GM19025 (cell line): ENCODE data around the gene TMEM132D.

Experiments used
- ATAC-seq: cut with Tn5 transposase; IDR thresholded peaks from one replicate; pipeline ENCODE4 v1.9.1; 2021; ENCODE audit warnings: mild to moderate bottlenecking, low read depth, moderate library complexity; ENCODE audit not compliant: unreplicated experiment

Gene TMEM132D

DNA sequence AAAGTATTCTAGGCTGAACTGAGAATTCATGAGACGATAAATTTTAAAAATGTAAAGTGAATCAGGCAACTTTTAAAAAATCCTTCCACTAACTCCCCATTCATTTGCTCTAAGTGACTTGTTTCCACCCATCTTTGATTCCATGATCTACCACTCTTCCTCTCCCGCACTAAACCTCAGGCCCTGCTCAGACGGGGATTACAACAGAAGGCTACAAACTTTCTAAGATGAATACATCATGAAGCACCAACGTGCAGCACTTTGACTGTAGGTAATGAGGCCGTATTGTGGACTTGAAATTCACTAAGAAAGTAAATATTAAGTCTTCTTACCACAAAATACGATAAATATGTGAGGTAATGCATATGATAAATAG lies 30.0 kb downstream of the TMEM132D start:
- no peak for ATAC-seq

DNA sequence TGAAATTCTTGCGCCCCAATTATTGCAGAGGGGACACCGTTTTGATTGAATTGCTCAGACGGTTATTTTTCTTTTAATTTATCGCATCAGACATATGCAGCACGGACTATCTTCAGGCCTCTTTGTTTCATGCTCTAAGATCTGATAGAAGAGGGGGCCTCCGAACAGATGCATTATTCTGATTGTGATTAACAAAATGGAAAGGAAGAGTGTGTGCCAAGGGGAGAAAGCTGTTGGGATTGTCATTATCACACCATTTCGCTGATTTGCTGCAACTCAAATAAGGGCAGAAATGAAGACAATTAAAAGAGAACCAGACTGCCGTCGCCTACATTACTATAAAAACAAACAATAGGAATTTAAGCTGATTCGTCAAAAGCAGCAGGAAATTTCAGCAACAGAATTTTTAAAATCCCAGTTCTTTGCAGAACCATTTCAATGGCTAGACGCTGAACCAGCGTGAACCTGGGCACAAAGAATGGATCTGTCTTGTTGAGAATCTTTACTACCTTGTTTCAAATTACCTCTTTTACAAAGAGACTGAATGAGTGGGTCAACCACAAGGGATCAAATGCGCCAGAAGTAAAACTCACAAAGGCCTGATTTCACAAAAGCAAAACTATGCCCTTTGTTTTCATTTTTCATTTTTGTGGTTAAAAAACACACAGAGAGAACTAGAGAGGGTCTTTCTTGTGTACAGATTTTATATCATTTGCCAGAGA lies 30.6 kb downstream of the TMEM132D start:
- ATAC-seq = no peak

DNA sequence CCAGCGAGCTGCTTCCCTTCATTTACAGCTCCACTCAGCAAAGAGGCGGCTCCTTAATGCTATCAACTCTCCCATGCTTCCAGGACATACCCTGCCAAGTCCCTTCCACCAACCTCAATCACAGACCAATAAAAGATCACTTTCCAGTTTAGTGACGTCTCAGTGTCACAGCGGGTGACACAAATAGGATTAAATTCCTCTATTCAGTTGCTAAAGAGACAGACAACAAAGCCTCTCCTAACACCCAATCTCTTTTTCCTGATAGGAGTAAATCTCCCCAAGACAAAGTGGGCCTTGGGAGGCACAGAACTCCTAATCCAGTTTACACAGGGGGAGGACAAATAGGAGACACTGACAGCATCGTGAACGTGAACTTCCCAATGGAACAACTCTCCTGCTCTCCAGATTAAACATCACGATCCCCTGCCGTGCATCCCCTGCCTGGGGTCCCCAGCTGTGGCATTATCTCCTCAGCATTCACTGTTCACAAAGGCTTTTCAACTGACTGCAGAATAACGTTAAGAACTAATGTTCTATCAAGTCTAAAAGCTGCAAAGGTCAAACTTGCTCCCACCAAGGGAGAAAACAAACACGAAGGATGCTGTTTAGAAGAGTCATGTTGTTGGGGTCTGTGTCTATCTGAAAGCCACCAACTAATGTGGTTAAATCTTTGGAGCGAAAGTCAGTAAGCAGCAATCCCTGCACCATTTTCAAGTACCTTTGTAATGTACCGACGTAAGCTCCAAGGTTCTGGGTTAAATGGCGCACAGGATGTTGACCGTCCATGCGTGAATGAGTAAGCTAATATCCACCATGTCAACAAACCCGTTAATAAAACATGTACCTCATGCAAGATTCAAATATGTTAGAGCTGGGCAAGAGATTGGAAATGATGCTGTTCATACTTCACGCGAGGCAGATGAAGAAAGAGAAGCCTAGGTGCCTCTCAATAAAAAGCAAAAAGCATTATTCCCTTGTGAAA lies 31.5 kb downstream of the TMEM132D start:
- ATAC-seq = no peak

DNA sequence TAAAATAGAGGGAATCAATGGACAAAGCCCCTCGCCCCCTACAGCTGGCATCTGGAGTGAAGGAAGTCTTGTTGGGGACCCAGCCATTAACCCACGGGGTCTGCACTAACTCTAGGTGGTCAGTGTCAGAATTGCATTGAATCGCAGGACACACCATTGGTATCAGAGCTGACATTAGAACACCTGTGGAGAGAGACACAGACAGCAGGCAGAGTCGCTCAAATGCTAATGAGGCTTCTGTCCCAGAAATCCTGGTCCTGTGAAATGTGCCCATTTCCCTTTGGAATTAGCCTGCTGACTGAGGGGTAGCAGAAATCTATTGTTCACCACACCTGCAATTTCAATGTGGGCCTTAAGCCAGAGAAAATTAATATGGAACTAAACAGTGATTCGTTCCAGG lies 33.0 kb downstream of the TMEM132D start:
- ATAC-seq = no peak

DNA sequence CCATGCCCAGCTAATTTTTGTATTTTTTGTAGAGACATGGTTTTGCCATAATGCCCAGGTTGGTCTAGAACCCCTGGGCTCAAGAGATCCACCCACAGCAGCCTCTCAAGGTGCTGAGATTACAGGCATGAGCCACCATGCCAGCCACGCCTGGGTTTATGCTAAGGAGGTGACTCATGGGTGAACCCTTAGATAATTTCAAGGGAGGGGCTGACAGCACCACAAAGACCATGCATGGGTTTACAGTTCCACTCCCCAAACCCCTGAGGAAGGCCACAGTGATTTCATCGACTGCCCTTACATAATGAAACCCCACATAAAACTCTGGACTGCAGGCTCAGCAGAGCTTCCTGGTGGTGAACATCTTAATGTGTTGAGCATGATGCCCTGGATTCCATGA lies 33.7 kb downstream of the TMEM132D start:
- no peak for ATAC-seq

DNA sequence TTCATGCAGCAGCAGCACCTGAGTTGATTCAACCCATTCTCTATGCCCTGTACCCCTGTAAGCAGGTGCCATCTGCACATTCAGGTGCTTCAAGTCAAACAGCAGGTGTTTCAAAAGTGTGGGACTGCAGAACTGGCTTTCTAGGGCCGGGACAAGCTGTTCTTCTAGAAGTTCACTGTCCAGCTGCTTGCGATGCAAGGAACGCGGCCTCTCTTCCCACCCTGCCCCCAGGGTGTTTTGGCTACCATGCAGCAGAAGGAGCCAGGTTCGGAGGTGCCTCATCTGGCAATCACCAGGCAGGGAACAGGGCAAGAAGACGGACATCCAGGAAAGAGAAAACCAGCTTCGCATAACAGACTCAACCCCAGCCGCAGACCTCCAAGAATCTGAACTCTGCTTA lies 35.2 kb downstream of the TMEM132D start:
- no peak for ATAC-seq

DNA sequence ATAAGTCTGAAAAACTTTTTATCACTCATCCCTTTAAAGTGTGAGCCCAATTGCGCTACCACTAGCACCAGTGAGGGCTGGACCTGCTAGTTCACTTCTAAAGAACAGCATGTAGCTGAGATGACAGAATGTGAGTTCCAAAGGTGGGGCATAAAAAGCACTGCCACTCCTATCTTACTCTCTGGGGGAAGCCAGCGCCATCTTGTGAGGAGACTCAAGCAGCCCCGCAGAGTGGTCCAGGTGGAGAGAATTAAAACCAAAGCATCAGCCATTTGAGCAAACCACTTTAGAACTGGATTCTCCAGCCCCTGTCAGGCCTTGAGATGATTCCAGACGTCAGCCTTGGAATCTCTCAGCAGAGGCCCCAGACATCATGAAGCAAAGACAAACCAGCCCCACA lies 39.9 kb downstream of the TMEM132D start:
- no peak for ATAC-seq

DNA sequence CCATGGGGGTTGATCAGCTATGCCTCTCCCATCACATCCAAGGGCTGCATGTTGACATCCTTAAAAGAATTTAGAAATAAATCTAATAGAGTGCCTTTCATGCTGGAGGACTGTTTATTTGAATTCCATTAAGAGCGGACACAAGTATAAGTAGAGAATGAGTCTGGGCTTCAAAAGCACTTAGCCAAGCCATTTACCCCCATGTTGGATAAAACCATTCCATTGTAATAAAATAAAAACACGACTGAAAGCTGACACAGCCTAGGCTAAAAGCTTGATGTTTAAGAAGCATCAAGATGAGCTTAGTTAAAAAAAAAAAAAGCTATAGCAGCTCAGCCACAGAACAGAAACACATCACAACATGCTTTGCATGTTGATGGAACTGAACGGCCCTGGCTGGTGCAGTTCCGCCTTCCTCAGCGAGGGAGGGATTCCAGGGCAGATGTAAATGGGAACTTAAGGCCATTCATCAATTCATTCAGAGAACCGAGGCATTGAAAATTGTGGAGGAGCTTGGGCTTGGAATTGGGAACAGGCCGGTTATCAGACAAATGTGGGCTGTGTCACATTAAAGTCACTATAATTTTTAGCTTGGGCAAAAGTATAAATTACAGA lies 41.2 kb downstream of the TMEM132D start:
- ATAC-seq = no peak

DNA sequence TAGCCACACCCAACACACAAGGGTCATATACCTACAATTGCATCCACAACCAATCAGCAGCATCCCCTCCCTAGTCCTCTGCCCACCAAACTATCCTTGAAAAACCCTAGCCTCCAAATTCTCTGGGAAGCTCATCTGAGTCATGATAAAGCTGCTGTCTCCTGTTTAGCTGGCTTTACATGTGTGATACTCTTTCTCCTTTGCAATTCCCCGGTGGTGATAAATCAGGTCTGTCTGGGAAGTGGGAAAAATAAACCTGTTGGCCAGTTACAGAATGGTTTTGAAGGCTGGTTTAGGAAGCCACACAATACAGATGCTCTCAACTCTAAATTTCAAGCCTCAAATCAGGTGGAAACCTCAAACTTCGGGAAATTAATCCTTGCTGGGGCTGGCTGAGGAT lies 41.9 kb downstream of the TMEM132D start:
- no peak for ATAC-seq

DNA sequence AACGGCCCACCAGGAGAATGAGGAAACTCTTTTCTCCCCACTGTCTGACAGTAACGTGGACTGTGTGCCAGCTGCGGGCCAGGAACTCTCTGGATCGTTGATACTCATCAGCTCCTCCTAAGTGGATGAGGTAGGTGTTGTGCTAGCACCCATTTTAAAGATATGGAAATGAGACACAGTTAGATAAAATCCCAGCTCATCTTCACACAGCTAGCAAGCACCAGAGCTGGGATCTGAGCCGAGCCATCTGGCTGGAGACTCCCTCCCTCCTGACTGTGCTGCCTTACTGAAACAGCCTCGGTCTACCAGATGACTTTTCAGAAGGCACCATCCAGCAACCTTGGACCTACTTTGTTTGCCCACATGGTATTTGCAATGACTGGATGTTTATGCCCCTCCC lies 49.2 kb downstream of the TMEM132D start:
- no peak for ATAC-seq

DNA sequence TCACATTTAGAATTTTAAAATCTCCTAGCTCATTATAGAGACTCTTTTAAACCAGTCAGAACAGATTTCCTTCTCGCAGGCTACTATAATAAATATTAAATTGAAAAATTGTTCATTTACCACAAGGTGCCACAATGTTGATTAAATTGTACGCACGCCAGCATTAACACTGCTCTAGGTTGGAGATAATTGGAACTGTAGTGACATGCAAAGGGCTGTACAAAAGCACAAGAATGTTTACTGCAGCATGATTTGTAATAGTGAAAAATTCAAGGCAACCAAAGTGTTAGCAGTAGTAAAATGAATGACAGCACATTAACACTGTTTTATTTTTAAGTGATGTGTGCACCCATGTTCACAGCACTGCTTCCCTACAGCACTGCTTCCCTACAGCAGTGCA lies 52.5 kb downstream of the TMEM132D start:
- ATAC-seq = no peak

DNA sequence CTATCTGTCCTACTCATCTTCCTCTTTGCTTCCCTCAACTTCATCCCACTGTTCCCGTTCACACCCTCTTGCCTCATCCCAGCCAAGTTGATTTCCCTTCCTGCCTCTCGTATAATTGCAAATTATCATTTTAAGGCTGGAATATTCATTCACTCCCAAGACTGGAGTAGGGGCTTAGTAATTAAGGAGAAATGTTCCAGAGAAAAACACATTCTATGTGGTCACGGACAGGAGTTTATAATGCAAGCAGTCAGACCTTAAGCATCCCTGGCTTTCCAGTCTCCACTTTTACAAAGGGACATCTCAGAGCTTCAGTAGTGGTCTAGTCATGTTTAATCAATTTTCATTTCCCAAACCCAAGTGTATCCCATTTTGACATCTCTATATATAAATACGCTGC lies 54.9 kb downstream of the TMEM132D start:
- ATAC-seq = no peak

DNA sequence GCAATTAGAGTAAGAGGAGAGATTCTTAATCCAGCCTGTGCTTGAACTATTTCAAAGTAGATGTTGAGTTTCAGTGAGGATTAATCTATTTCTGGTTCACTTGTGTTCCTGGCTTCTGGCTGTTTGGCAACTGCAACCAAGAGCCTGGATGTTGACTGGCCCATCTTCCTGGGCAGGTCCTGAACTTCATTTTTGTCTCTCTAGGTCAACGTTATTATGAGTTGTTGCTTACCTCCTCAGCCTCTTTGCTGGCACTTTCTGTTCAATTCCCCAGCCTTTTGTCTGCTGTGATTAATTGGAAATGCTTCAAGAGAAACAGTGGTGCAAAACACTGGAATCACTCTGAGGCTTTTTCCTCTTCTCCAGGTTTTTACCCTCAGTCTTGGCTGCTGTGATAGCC lies 56.8 kb downstream of the TMEM132D start:
- no peak for ATAC-seq

DNA sequence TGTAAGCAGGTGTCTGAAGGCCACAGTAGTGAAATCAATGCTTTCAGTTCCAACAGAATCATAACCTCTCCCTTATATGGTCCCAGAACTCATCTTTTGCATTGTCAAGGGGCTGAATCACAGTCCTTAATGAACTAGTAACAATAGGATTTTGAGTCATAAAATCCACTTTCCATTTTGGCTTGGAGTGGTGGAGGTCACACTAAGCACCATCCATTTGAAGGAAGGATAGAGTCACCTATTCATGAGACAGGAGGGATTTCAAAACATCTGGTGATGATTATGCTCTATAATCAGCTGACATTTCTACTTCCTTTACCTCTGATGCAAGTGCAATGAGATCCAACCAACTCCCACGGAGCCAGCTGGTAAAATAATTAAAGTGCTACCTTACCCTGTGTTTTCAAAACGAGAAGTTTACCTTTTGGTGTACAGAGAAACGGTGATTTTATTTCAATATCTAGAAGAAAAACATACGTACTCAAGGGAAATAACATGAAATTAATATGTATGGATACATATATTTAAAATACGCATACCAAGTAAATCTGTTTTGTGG lies 59.1 kb downstream of the TMEM132D start:
- no peak for ATAC-seq

DNA sequence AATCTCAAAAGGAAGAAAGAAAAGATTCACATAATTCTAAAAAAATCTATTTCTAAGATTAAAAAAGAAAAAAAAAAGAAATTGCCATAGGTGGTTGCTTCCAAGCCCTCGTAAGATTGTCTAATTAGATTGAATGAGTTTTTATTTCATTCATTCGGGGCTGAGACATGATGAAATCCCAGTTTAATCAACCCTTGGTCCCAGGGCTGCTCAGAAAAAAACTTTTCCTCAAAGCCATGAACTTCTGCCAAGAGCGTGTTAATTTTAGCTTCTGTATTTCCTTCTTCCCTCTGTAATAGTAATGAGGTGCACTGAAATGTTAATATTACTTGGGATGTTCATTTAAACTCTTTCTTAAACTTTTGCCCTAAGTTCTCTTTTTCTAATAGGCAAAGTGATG lies 62.6 kb downstream of the TMEM132D start:
- ATAC-seq = no peak

DNA sequence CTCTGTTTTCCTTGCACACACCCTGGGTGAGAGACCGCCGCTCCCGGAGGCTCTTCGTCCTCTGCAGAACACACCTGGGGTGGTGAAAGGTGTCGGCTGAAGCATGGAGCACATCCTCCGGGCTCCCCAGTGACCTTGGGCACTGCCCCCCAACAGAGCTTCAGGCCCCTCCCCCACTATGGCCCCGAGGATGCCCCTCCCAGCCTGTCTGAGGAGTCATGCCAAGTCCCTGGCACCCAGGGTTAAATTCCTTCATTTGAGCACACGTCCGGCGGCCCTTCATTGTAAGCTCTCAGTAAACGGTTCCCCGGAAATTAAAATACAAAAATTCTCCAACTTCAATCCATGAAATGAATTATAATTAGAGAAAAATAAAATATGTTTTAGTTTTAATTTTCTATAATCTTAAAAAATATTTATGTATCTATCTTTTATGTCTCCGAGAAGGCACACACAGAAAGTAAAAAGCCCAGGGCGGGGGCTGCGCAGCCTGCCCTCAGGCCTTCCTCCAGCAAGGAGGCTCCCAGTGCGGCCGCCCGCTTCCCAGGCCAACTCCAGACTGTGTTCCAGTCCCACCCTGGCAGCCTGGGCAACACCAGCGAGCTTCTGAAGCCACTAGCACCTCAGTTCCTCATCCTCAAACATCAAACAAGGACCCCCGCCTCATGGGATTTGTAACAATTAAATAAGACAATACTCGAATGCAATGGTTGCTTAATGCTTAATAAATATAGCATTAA lies 63.5 kb downstream of the TMEM132D start:
- no peak for ATAC-seq

DNA sequence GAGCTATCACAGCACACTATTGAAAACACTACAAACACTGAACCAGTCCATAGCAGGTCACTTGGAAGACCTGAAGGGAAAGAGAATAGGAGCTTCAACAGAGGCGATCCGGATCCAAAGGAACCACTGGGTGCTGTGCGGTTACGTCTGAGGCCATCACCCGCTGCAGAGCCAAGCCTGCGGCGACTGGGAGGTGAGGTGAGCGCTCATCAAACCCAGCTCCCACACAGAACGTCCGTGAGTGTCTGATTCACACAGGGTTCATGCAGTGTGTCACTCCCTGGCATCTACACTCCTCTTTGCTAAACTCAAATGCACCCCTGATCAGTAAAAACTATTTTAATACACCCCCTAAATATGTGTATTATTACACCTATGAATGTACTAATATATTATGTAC lies 64.1 kb downstream of the TMEM132D start:
- no peak for ATAC-seq

DNA sequence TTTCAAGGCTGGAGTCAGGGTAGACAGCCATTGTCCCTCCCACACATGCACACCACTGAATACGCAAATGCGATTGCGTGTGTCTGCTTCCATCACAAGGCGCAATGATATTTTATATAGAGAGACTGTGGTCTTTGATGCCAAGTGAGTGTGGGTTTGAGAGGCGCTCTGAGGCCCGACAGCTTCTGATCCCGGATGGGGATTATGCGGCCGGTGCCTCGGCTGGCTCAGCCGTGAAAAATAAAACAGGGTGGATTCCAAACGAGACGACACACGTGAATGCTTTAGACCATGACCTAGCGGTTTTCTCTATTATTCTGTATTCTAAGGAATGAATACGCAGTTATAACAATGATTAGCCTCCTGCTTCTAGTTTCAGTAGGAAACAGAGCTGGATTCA lies 72.5 kb downstream of the TMEM132D start:
- ATAC-seq = no peak

DNA sequence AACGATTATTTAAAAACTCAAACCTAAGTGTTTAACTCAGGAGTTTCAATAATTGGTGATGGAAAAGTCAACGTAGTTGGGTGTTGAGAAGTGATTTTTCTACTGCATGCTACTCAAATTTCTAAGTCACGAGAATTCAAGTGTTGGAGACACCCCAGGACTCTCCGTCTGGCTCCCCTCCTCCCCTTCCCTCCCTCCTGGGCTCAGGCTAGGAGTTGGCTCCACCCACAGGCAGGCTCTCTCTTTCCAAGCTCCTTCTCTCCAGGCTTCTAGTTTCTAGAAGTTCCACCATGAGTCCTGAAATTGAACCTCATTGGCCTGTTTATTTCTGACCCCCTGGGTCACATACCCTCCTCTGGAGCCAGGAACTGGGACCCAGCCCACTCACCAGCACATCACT lies 73.0 kb downstream of the TMEM132D start:
- ATAC-seq = no peak

DNA sequence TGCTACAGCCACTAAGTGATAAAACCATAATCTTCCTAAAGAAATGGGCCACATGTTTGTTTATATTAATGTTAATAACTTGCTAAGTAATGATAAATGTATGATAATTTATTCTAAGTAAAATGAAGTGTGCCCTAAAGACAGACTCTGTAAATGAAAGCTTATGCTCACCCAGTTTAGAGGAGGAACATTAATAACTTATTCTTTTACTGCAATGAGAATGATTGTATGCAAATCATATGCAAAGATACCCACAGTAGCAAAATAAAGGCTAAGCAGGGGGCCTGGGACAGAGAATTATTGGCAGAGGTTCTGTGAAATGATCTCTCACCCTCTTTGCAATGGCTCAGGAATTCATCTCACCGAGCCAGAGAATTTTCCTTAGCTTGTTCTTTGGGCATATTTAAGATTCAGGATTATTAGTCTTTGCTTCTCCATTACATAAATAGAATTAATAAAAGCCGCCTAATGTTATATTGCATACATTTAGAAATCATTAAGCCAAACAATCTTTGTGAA lies 75.9 kb downstream of the TMEM132D start:
- ATAC-seq = no peak
